Progenitor cell of endocrine pancreas (in vitro differentiated cells): Measurements from ENCODE around the gene MRPS12. TPM values are rescaled to one million over a fixed set of nuclear protein-coding genes. Genes with fewer than 3 reads are reported as not detected.

ENCODE experiments used
- DNase-seq: peaks from one replicate; pipeline ENCODE4 v3.0.0; 2021; ENCODE audit warnings: low spot score; ENCODE audit not compliant: unreplicated experiment
- H3K27ac Mint-ChIP-seq: 2 replicates; pipeline ENCODE4 v1.8.0; 2021; ENCODE audit warnings: mild to moderate bottlenecking, moderate library complexity, mixed read lengths
- H3K27me3 Mint-ChIP-seq: 2 replicates; pipeline ENCODE4 v1.8.0; 2021; ENCODE audit warnings: mixed read lengths
- H3K36me3 Mint-ChIP-seq: 2 replicates; pipeline ENCODE4 v1.8.0; 2022; ENCODE audit warnings: mixed read lengths; ENCODE audit not compliant: insufficient read depth
- H3K4me1 Mint-ChIP-seq: 2 replicates; pipeline ENCODE4 v1.8.0; 2021; ENCODE audit warnings: low read depth, mixed read lengths
- H3K4me3 Mint-ChIP-seq: 2 replicates; pipeline ENCODE4 v1.8.0; 2021; ENCODE audit warnings: low read depth, mild to moderate bottlenecking, moderate library complexity, mixed read lengths
- H3K9me3 Mint-ChIP-seq: 2 replicates; pipeline ENCODE4 v1.8.0; 2021; ENCODE audit warnings: low read depth, mixed read lengths
- total RNA-seq: library from RNA; stranded (reverse); gene quantifications from 2 replicates; pipeline ENCODE4 v1.2.1, GENCODE V29; 2021
- TF ChIP-seq, protein P1 (sequence below): fragments of 200-600 bp; sonication (generic); IDR thresholded peaks from one replicate; pipeline ENCODE4 v1.5.0; 2021; ENCODE audit warnings: antibody characterized with exemption, mild to moderate bottlenecking; ENCODE audit not compliant: unreplicated experiment

The MRPS12 gene
- total RNA-seq, 1 donor from 2014 or later: 26.7 TPM

DNA sequence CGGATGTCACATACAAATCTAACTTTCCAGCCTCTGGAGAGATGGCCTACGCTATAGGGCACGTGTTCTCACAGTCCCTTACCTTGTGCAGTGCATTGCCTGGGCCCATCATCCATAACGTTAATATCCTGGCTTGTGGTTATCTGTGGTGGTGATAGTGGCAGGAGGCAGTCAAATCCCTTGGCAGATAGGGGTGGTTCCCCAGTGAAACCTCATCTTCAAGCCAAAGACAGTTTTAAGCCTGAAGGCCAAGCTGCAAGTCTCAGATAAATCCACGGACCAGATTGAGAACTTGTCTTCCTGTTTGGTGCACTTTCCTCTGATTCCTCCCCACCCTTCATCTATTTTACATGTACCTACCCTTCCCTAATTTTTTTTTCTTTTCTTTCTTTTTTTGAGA is 49.1 kb downstream of the MRPS12 start:
- Mint-ChIP-seq H3K27me3 (no peaks in the 10 kb centered on the region), H3K4me1 (peaks cover 18% of the 10 kb centered on the region), H3K36me3 (no peaks in the 10 kb centered on the region), H3K9me3 (peaks cover 4% of the 10 kb centered on the region), H3K27ac (no peak overlapping the region), H3K4me3 (no peak overlapping the region)
- TF ChIP-seq, protein P1, sequence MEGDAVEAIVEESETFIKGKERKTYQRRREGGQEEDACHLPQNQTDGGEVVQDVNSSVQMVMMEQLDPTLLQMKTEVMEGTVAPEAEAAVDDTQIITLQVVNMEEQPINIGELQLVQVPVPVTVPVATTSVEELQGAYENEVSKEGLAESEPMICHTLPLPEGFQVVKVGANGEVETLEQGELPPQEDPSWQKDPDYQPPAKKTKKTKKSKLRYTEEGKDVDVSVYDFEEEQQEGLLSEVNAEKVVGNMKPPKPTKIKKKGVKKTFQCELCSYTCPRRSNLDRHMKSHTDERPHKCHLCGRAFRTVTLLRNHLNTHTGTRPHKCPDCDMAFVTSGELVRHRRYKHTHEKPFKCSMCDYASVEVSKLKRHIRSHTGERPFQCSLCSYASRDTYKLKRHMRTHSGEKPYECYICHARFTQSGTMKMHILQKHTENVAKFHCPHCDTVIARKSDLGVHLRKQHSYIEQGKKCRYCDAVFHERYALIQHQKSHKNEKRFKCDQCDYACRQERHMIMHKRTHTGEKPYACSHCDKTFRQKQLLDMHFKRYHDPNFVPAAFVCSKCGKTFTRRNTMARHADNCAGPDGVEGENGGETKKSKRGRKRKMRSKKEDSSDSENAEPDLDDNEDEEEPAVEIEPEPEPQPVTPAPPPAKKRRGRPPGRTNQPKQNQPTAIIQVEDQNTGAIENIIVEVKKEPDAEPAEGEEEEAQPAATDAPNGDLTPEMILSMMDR: no peak
- DNase-seq: no peak

DNA sequence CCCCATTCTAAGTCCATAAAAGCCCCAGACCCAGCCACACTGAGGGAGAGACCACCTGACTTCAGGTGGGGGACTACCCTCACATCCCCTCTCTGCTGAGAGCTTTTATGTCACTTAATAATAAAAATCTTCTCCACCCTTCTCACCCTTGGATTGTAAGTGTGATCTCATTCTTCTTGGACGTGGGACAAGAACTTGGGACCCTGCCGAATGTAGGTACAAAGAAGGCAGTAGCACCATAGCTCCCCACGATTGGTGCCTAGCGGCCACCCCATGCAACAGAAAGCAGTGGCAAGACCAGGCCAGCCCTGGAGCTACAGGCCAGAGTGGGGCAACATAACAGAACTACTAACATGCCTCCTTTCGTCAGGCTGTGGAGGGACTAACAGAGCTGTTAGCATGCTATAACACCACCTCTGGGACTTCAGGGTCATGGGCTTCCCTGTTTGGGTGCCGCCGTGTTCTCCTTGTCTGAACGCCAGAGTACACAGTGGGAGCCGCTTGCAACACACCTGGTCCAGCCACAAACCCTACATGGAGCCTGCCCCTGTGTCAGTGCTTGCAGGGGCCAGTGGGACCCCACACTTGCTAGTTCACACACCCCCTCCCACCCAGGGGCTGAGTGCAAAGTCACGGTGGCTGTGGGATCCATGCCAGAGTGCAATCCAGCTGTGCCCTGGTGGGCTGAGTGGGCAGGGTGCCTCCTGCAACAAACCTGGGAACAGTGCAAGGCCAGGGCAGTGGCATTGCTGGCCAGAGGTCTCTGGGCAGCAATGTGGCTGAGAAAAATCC is 50.0 kb downstream of the MRPS12 start:
- Mint-ChIP-seq H3K9me3 (peaks cover 4% of the 10 kb centered on the region), H3K27ac (no peak overlapping the region), H3K27me3 (no peaks in the 10 kb centered on the region), H3K4me3 (no peak overlapping the region), H3K4me1 (peaks cover 14% of the 10 kb centered on the region), H3K36me3 (no peaks in the 10 kb centered on the region)
- no peak for DNase-seq
- TF ChIP-seq, protein P1: no peak

Other genes starting within 250 kb of the MRPS12 start
- 4.1 and 5.0 TPM in 2 replicates for gene CAPN12, start 186.5 kb upstream of the MRPS12 start, total RNA-seq
- gene LGALS7, start 157.4 kb upstream of the MRPS12 start, total RNA-seq: 0.91 TPM in 1 of 2 replicates, not detected in the other
- gene LGALS7B, start 141.7 kb upstream of the MRPS12 start, total RNA-seq: not detected in 2 replicates
- 2.7 and 3.7 TPM in 2 replicates for gene LGALS4, start 118.0 kb upstream of the MRPS12 start, total RNA-seq
- 86.9 and 93.5 TPM in 2 replicates for gene ECH1, start 99.2 kb upstream of the MRPS12 start, total RNA-seq
- 444 and 461 TPM in 2 replicates for gene HNRNPL, start 81.0 kb upstream of the MRPS12 start, total RNA-seq
- gene RINL, start 52.7 kb upstream of the MRPS12 start, total RNA-seq: 2.6 and 3.0 TPM in 2 replicates
- 33.4 and 38.0 TPM in 2 replicates for gene SIRT2, start 31.3 kb upstream of the MRPS12 start, total RNA-seq
- gene NFKBIB, start 31.0 kb upstream of the MRPS12 start, total RNA-seq: 18.0 and 18.8 TPM in 2 replicates
- 0.81 and 1.4 TPM in 2 replicates for gene CCER2, start 18.8 kb upstream of the MRPS12 start, total RNA-seq
- 68.2 and 74.7 TPM in 2 replicates for gene SARS2, start 181 bp upstream of the MRPS12 start, total RNA-seq
- gene FBXO17, start 44.8 kb downstream of the MRPS12 start, total RNA-seq: 24.1 and 27.1 TPM in 2 replicates
- gene FBXO27, start 101.6 kb downstream of the MRPS12 start, total RNA-seq: 10.3 and 14.6 TPM in 2 replicates
- not detected in 2 replicates for gene ACP7, start 153.4 kb downstream of the MRPS12 start, total RNA-seq
- gene PAK4, start 194.8 kb downstream of the MRPS12 start, total RNA-seq: 73.9 and 75.8 TPM in 2 replicates